Measurements from ENCODE around the gene KIF7.

KIF7 gene

DNA sequence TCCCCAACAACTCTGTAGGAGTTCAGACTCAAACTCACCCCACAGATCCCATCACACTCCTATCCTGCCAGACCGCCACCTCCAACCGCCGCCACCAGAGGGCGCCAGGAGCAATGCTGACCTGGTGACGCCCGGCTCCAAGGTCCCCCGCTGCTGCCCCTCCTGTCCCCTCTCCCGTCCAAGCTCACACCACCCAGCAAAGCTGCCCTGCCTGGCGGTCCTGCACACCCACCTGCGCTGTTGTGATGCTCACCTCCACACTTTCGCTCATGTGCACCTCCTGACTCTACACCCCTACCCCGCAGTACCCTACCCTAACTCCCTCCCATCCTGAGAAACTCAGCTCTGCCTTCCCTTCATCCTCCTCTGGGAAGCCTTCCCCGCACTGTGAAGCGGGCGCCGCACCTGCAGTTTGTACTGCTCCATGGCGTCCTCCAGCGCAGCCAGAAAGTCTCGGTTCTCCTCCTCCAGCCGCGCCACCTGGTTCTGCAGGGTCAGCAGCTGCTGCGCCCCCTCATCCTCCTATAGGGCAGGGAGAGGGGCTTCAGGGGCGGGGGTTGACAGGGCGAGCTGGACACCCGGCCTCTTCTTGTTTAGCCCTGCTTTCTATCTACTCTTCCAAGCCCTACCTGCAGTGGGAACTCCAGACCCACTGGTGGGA is 7.9 kb downstream of the KIF7 start:
- Histone ChIP-seq H3K4me3 (ENCODE audit: insufficient read depth, low read depth, low read length) (no peak overlapping the region), H3K36me3 (ENCODE audit: control insufficient read depth, insufficient read depth, low read length) (peaks cover 4% of the 10 kb centered on the region), H3K4me1 (ENCODE audit: control insufficient read depth, insufficient read depth, low read length) (no peaks in the 10 kb centered on the region), H3K27ac (ENCODE audit: insufficient read depth, low read depth, low read length, poor library complexity, severe bottlenecking) (no peak overlapping the region), H3K27me3 (ENCODE audit: control insufficient read depth, insufficient read depth, low read length, poor library complexity, severe bottlenecking) (no peaks in the 10 kb centered on the region), H3K9me3 (ENCODE audit: control insufficient read depth, low read length) (no peaks in the 10 kb centered on the region)
- WGBS, 2 experiments = 54 to 57% methylated on average over 25 of the region's 25 CpGs

DNA sequence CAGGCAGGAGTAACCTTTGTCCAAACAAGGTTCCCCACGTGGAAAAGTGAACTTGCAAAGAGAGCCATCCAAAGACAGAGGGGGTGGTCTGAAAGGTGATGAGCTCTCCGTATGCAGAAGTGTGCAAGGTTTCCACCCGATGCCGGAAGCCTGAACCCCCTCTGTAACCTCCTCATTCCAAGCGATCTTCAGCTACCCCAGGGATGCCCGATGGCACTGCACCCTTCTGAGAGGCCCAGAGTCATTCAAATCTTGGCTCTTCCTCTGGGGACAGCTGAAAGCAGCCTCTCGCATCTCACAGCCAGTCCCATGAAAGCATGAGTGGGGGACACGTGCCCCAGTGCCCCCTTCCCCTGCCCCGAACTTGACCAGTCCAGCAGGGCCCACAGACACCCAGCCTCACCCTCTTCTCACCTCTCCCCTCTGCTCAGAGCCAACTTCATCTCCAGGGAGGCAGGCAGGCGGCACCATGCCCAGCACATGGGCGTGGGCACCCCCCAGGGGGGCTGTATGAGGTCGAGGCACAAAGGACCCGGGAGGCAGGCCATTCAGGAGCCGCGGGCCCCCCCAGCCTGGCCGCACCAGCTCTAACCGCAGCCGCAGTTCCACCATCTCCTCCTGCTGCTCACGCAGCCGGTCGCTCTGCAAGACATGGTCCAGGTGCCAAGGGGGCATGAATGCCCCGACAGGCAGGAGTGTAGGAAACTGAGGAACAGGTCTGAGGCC is 8.7 kb downstream of the KIF7 start:
- Histone ChIP-seq H3K4me3 (ENCODE audit: insufficient read depth, low read depth, low read length) (no peak overlapping the region), H3K36me3 (ENCODE audit: control insufficient read depth, insufficient read depth, low read length) (peaks cover 4% of the 10 kb centered on the region), H3K27ac (ENCODE audit: insufficient read depth, low read depth, low read length, poor library complexity, severe bottlenecking) (no peak overlapping the region), H3K9me3 (ENCODE audit: control insufficient read depth, low read length) (no peaks in the 10 kb centered on the region), H3K27me3 (ENCODE audit: control insufficient read depth, insufficient read depth, low read length, poor library complexity, severe bottlenecking) (no peaks in the 10 kb centered on the region), H3K4me1 (ENCODE audit: control insufficient read depth, insufficient read depth, low read length) (no peaks in the 10 kb centered on the region)
- 92% methylated on average over 22 of the region's 22 CpGs for WGBS, 2 experiments

DNA sequence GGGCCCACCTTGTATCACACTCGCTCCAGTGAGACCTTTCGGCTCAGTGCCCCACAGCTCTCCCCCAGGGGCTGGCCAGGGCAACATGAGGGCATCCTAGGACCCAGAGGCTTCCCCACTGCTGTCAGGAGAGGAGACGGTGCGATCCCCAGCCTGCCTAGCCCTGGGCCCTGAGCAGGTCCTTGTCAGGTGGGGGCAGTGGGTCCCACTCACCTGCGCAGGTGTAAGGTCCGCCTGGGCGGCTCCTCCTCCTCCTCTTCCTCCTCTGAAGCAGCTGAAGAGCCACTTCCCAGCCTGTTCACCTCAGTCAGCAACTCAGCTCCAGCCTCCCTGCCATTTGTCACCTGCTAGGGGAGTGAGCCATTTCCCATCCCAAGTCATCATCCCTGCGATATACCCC is 9.6 kb downstream of the KIF7 start:
- peaks cover 9% of the 10 kb centered on the region for H3K36me3 ChIP-seq (ENCODE audit: control insufficient read depth, insufficient read depth, low read length)
- WGBS, 2 experiments = 92 to 94% methylated on average over 8 of the region's 8 CpGs
- H3K27me3 ChIP-seq (ENCODE audit: control insufficient read depth, insufficient read depth, low read length, poor library complexity, severe bottlenecking) = no peaks in the 10 kb centered on the region
- H3K27ac ChIP-seq (ENCODE audit: insufficient read depth, low read depth, low read length, poor library complexity, severe bottlenecking) = no peak overlapping the region
- no peaks in the 10 kb centered on the region for H3K4me1 ChIP-seq (ENCODE audit: control insufficient read depth, insufficient read depth, low read length)
- no peak overlapping the region for H3K4me3 ChIP-seq (ENCODE audit: insufficient read depth, low read depth, low read length)
- no peaks in the 10 kb centered on the region for H3K9me3 ChIP-seq (ENCODE audit: control insufficient read depth, low read length)

DNA sequence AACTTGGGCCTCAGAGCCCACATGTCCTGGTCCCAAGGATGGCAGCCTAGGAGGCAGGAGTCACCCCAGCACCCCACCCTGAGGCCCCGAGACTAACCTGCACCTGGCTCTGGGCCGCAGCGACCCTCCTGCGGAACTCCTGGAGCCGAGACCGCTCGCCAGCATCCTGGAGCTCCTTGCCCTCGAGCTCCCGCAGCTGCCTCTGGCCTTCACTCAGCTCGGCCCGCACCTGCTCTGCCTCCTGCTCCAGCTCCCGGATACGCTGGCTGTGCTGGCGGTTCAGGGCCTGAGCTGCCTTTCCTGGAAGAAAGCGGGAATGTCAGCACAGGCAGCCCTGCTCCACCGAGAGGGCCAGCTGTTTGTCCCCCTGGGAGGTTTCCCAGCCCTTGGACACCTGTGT is 13.2 kb downstream of the KIF7 start:
- Histone ChIP-seq H3K27ac (ENCODE audit: insufficient read depth, low read depth, low read length, poor library complexity, severe bottlenecking) (no peak overlapping the region), H3K36me3 (ENCODE audit: control insufficient read depth, insufficient read depth, low read length) (peaks cover 9% of the 10 kb centered on the region), H3K27me3 (ENCODE audit: control insufficient read depth, insufficient read depth, low read length, poor library complexity, severe bottlenecking) (no peaks in the 10 kb centered on the region), H3K4me1 (ENCODE audit: control insufficient read depth, insufficient read depth, low read length) (no peaks in the 10 kb centered on the region), H3K9me3 (ENCODE audit: control insufficient read depth, low read length) (no peaks in the 10 kb centered on the region), H3K4me3 (ENCODE audit: insufficient read depth, low read depth, low read length) (no peak overlapping the region)
- WGBS, 2 experiments = 95% methylated on average over 16 of the region's 16 CpGs

DNA sequence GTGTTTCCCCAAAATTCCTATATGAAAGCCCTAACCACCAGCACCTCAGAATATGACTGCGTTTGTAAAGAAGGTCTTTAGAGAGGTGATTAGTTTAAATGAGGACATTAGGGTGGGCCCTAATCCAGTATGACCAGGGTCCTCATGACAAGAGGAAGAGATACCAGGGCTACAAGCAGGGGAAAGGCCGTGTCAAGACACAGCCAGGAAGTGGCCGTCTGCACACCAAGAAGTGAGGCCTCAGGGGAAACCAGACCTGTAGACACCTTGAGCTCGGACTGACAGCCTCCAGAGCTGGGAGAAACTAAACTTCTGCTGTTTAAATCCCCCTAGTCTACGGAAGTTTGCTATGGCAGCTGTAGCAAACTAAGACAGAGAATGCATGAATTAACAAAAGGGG is 14.2 kb downstream of the KIF7 start:
- 94 to 95% methylated on average over 5 of the region's 5 CpGs for WGBS, 2 experiments
- Histone ChIP-seq H3K4me1 (ENCODE audit: control insufficient read depth, insufficient read depth, low read length) (no peaks in the 10 kb centered on the region), H3K4me3 (ENCODE audit: insufficient read depth, low read depth, low read length) (no peak overlapping the region), H3K36me3 (ENCODE audit: control insufficient read depth, insufficient read depth, low read length) (peaks cover 9% of the 10 kb centered on the region), H3K27me3 (ENCODE audit: control insufficient read depth, insufficient read depth, low read length, poor library complexity, severe bottlenecking) (no peaks in the 10 kb centered on the region), H3K27ac (ENCODE audit: insufficient read depth, low read depth, low read length, poor library complexity, severe bottlenecking) (no peak overlapping the region), H3K9me3 (ENCODE audit: control insufficient read depth, low read length) (no peaks in the 10 kb centered on the region)

DNA sequence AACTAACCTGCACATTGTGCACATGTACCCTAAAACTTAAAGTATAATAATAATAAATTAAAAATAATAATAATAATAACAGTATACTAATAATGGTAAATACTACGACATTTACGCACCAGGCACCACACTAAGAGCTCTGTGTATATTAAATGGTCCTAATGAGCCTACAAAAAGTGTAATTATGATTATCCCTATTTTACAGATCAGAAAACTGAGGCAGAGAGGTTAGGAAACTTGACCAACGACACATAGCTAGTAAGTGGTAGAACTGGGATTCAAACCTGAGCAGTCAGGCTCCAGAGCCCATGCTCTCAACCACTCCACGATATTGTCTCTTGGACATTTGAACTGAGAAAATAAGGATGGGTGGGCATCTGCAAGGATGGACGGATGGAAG is 15.0 kb downstream of the KIF7 start:
- no peaks in the 10 kb centered on the region for H3K27me3 ChIP-seq (ENCODE audit: control insufficient read depth, insufficient read depth, low read length, poor library complexity, severe bottlenecking)
- no peaks in the 10 kb centered on the region for H3K4me1 ChIP-seq (ENCODE audit: control insufficient read depth, insufficient read depth, low read length)
- peaks cover 9% of the 10 kb centered on the region for H3K36me3 ChIP-seq (ENCODE audit: control insufficient read depth, insufficient read depth, low read length)
- no peaks in the 10 kb centered on the region for H3K9me3 ChIP-seq (ENCODE audit: control insufficient read depth, low read length)
- H3K4me3 ChIP-seq (ENCODE audit: insufficient read depth, low read depth, low read length) = no peak overlapping the region
- H3K27ac ChIP-seq (ENCODE audit: insufficient read depth, low read depth, low read length, poor library complexity, severe bottlenecking) = no peak overlapping the region
- 96 to 97% methylated on average over 5 of the region's 5 CpGs for WGBS, 2 experiments

DNA sequence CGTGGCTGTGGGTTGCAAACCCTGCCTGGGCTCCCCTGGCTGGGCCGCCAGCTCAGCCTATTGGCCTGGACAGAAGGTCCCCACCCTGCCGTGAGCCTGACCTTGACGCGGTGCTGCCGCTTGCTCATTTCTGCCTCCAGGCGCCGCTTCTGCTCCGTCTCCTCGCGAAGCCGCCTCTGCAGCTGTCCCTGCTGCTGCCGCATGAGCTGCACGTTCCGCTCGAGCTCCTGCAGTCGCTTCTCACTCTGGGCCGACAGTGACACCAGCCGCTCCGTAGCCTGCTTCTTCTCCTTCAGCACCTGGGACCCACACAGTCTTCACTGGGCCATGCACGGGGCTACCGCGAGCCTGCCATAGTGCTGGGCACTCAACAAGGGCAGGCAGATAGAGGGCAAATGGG is 21.7 kb downstream of the KIF7 start:
- Histone ChIP-seq H3K9me3 (ENCODE audit: control insufficient read depth, low read length) (no peaks in the 10 kb centered on the region), H3K4me3 (ENCODE audit: insufficient read depth, low read depth, low read length) (no peak overlapping the region), H3K27ac (ENCODE audit: insufficient read depth, low read depth, low read length, poor library complexity, severe bottlenecking) (no peak overlapping the region), H3K4me1 (ENCODE audit: control insufficient read depth, insufficient read depth, low read length) (no peaks in the 10 kb centered on the region), H3K36me3 (ENCODE audit: control insufficient read depth, insufficient read depth, low read length) (peaks cover 44% of the 10 kb centered on the region), H3K27me3 (ENCODE audit: control insufficient read depth, insufficient read depth, low read length, poor library complexity, severe bottlenecking) (no peaks in the 10 kb centered on the region)
- WGBS, 2 experiments = 92 to 94% methylated on average over 23 of the region's 23 CpGs

DNA sequence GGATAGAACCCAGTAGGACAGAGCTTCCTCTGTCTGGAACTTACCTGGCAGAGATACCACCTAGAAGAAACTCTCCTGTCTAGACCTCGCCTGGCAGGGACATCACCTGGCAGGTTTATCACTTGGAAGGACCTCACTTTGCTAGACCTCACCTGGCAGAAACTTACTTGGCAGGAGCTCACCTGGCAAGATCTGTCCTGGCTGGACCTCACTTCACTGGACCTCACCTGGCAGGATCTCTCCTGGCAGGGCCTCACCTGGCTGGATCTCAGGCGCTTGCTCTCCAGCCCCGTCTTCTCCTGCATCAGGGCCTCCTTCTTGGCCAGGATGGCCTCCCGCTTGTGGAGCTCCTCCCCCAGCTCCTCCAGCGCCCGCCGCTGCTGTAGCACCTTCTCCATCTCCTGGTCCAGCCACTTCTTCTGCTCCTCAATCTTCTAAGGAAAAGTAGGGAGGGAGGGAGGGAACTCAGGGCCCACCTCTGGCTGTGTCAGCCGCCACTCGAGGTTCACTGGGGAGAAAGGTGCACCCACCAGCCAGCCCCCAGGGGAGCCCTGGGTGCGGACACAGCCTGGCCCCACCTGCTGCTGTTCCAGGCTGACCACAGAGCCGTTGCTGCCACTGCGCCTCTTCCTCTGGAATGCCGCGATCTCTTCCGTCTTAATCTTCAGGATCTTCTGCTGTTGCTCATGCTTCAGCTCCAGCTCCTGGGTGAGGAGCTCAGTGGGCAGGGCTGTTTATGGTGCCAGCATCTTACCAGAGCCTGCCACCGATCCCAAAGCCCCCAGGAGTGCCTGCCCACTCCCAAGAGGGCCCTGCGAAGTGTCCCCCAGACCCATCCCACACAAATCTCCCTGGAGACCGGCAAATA is 22.5 kb downstream of the KIF7 start:
- Histone ChIP-seq H3K27ac (ENCODE audit: insufficient read depth, low read depth, low read length, poor library complexity, severe bottlenecking) (no peak overlapping the region), H3K4me3 (ENCODE audit: insufficient read depth, low read depth, low read length) (no peak overlapping the region), H3K27me3 (ENCODE audit: control insufficient read depth, insufficient read depth, low read length, poor library complexity, severe bottlenecking) (no peaks in the 10 kb centered on the region), H3K9me3 (ENCODE audit: control insufficient read depth, low read length) (no peaks in the 10 kb centered on the region), H3K4me1 (ENCODE audit: control insufficient read depth, insufficient read depth, low read length) (no peaks in the 10 kb centered on the region), H3K36me3 (ENCODE audit: control insufficient read depth, insufficient read depth, low read length) (peaks cover 52% of the 10 kb centered on the region)
- WGBS, 2 experiments = 94 to 96% methylated on average over 18 of the region's 18 CpGs

DNA sequence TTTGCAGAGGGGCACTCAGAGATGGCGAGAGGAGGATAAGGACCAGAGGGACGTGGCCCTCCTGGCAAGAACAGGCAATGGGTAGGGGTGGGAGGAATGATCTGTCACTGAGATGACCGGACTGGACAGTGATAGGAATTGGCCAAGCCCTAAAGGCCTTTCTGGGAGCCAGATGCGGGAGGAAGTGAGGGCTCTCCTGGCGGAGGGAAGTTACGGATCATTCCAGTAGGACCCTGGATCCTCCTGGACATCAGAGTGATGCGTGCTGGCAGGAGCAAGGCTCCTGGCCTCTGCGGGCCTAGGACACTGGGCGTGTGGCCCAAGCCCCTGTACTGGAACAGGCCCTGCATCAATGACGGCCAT is 23.4 kb downstream of the KIF7 start:
- H3K27me3 ChIP-seq (ENCODE audit: control insufficient read depth, insufficient read depth, low read length, poor library complexity, severe bottlenecking) = no peaks in the 10 kb centered on the region
- WGBS, 2 experiments = 82 to 88% methylated on average over 10 of the region's 10 CpGs
- H3K27ac ChIP-seq (ENCODE audit: insufficient read depth, low read depth, low read length, poor library complexity, severe bottlenecking) = no peak overlapping the region
- no peaks in the 10 kb centered on the region for H3K9me3 ChIP-seq (ENCODE audit: control insufficient read depth, low read length)
- no peaks in the 10 kb centered on the region for H3K4me1 ChIP-seq (ENCODE audit: control insufficient read depth, insufficient read depth, low read length)
- no peak overlapping the region for H3K4me3 ChIP-seq (ENCODE audit: insufficient read depth, low read depth, low read length)
- peaks cover 61% of the 10 kb centered on the region for H3K36me3 ChIP-seq (ENCODE audit: control insufficient read depth, insufficient read depth, low read length)
